SHP77 (cell line): ENCODE results near the gene SGCA.

Source experiments
- DNase-seq, 2 experiments: peaks; one replicate each; lab custom pipeline; 2025; lab: John Stamatoyannopoulos, UW

SGCA gene

DNA sequence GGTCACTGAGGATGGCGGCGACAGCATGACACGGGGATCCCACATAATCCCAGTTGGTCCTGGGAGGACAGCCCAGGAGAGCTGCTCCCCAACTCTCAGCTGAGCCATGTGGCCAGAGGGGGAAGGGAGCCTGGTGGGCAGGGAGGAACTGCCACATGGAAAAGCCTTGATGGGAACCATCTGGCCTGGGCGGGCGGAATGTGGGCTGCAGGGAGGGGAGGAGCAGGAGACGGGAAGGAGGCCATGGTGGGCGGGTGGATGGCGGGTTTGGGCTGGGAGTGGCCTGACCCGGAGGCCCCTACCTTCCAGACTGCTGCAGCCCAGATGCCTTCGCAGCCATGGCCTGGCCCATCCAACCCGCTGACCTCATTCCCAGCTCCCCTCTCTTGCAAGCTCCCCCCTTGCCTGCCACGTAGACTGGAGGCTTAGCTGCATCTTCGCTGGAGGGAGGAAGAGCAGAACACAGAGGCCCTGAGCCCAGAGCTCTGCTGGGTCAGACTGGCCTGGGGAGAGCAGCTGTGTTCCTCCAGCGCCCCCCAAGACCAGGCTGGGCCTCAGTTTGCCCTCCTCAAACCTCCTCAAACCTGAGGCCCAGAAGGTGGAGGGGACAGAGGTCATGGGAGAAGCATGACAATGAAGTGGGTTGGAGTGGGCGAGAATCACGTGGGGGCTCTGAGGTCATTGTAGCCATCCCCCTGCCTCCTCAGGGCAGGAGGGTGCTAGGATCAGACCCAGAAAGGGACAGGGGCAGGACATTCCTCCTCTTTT lies 43.9 kb downstream of the SGCA start:
- DNase-seq: no peak

DNA sequence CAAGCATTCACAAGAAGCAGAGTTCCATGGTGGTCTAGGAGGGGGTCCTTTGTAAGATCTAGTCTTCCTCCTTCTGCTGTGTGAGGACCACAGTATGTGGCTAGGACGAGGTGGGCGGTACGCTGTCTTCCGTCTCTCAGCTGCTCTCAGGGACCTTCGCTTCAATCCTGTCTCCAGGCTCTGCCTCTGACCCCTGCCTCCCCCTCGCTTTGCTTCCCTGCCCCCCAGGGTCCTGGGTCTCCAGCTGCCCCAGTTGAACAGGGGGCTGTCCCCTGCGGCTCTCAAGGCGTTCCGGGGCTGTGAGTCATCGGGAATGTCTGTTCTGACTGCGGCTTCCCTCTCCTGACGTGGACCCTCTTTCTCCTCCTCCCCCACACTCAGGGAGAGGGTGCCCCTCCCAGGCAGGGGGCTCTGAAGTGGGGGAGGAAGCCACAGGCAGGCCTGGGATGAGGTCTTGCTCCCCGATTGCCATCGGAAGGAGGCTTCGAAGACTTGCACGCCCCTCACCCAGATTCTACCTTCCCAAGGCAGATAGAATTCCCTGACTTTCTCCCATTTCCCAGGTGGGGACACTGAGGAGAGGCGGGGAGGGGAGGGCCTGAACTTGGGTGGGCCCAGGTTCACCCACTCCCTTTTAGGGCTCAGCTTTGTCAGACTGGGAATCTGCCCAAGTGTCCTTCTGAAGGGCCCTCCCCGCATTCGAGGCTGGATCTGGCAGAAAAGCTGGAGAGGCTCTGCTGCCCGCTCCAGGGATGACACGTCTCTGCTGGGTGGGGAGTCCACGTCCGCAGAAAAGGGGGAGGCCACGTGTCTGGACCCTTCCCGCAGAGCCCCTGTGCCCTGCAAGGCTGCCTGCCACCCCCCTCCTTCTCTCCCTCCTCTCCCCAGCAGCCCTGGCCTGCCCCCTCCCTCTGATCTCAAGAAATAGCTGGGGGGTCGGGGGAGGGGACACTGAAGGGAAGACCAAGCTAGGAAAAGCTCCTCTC lies 44.7 kb downstream of the SGCA start:
- DNase-seq: no peak

DNA sequence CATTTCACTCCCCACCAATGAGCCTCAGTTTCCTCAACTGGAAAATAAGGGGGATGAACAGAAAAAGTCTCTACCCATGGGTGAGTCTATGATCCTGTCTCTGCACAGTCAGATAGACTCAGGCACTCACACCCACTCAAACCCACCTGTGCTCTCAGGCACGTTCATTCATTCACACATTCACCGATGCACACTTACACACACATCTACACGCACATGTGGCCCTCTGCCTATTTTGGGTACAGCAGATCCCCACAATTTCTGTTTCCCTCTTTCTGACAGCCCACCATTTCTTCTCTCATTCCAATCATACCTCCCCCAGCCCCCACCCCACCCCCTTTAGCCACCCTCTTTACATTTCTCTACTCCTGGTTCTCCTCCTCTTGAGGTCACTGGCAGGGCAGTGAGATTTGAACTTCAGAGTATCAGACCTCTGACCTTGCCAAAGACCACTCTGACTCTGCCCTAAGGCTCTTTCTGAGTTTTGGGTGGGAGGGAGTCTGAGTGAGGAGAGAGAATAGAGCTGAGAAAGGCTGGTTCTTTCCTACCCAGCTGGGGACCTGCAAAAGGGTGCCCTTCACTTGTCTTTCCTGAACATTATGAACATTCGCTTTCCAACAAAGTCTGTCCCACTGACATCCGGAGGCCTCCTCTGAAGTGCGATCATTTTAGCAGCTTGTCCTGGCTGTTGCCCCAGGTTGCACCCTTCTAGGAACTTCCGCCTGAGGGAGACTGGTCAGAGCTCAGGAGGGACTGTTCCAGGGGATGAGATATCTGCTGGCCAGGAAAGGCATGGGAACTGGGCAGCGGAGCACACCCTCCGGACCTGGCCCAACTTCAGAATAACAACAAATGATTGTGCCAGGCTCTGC lies 45.7 kb downstream of the SGCA start:
- DNase-seq: no peak

- DNase-seq: no peak
These were observed 46.5 kb downstream of the SGCA start for GRCh38 chr17:50212121-50212843.

DNA sequence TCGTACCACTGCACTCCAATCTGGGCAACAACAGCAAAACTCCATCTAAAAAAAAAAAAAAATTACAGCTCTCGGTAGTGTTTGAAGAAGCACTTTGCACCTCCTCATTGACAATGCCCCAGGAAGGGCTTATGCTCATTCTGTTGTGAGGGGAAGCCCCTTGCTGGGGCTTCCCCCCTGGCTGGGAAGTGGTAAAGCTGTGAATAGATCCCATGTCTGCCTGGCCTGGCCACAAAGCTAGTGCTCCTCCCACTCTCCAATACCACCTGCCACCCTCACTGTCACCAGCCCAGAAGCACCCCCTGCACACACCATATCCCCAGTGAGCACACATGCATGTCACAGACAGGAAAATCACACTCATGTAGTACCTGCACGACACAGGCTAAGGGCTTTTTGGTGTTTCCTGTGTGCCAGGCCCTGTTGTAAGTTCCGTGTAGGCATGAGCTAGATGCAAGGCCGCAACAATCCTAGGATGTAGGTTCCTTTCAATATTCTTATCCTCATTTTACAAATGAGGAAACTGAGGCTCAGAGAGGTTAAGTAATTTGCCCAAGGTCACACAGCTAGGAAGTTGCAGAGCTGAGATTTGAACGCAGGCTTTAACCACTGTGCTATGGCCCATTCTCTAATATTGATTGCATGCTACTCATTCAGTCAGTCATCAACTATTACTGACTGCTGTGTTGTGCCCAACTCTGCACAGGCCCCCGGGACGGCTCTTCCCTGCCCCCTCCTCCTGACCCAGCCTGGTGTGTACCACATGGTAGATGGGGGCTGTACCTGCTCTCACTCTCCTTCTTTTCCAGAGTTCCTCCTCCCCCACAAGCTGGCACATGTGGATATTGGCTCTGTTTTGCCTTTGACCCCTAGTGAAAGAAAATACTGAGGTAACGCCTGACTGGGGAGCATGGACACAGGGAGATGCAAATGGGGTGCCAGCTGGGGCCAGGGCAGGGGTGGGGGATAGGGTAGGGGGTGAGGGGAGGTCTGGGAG lies 47.5 kb downstream of the SGCA start:
- no peak for DNase-seq

GRCh38 chr17:50214976-50215760 lies 49.4 kb downstream of the SGCA start:
- DNase-seq: no peak

- DNase-seq: no peak
These were observed 51.8 kb downstream of the SGCA start for GRCh38 chr17:50217591-50217990.

- DNase-seq: no peak
These were observed 52.4 kb downstream of the SGCA start for GRCh38 chr17:50218071-50218759.

DNA sequence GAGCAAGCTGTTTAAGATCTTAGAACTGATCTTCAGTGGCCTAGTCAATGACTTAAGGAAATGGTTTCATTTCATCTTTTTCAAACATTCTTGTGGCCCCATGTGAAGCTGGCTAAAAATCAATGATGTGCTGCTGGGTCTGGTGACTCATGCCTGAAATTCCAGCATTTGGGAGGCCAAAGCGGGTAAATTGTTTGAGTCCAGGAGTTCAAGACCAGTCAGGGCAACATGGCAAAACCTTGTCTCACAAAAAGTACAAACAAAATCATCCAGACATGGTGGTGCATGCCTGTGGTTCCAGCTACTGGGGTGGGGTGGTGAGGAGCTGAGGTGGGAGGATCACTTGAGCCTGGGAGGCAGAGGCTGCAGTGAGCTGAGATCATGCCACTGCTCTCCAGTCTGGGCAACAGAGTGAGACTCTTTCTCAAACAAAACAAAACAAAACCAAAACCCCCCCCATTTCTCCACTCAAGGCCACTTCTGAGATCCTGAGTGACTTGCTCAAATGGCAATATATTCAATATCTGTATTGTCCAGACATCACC lies 53.0 kb downstream of the SGCA start:
- no peak for DNase-seq

DNA sequence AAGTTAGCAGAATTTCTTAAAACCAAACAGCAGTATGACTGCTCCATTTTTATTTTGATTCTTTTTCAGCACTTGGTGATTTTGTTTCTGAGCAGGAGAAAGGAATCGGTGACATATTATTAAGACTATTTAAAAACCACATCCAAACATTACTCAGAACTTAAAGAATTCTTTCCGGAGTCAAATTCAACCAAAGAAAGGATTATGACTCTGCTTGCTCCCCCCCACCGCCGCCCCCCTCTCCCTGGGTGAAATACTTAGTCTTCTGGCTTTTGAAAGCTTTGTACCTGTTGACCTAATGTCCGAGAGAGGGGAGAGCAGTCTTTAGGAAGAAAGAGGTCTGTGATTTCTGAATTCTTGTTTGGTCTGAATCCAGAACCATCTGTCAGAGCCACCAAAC lies 53.5 kb downstream of the SGCA start:
- DNase-seq: no peak

DNA sequence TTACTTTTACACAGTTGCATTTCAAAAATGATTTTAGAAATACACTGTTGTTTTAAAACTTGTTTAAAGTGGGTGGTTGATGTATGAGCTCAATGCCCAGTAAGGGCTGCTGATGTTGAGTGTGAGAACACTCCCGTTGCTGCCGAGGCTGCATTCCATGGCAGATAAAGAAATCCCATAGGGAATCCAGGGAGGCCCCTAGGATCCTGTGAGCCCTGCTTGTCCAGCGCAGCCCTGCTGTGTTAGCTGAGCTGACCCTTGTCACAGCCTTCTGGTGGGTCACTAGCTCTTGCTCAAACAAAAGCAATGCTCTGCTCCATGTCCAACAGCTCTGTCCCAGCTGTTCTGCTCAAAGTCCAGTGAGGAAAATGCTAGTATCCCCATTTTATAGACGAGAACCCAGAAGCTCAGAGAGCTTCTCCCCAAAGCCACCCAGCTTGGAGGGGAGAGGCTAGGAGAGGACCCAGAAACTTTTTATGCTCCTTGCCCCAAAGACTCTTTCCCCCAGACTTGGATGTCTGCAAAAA lies 54.2 kb downstream of the SGCA start:
- no peak for DNase-seq

DNA sequence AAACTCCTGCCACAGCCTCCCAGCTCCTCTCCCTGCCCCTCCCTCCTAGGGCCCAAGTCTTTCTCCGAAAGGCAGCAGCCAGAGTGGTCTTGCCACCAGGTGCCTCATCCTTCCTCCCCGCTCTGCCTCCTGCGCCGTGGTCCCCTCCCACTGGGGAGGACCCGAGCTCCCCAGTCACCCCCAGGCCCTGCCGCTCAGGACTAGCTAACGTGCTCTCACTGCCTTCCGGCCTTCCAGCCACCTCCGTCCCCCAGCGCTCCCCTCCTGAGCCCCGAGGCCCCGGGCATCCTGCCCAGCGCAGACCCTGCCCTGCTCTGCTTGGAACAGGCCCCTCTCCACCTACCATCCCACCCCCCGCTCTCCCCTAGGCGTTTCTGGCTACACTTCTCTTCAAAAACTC lies 55.0 kb downstream of the SGCA start:
- DNase-seq: no peak

DNA sequence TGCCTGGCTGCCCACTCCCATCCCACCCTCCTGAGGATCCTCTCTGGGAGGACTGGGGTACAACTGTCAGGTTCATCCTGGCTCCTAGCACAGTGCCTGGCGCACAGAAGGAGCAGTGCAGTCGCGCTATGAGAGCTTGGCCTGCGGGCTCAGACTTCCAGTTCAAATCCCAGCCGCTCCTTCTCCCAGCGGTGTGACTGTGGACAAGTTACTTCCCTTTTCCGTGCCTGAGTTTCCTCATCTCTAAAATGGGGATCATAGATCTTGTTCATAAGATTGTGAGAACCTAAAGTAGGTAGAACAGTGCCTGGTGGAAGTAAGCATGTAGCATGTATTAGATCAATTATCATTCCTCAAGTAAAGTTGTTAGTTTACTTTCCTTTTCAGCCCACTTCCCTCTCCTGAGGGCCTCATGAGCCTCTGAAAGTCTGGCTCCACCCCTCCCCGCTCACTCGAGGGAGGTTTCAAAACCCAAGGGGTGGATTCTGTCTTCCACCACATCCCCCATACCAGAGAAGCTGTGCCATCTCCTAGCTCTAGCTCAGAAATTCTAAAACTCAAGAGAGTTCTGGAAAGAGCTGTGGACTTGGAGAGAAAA lies 55.6 kb downstream of the SGCA start:
- no peak for DNase-seq

GRCh38 chr17:50221864-50222545 lies 56.2 kb downstream of the SGCA start:
- no peak for DNase-seq

GRCh38 chr17:50222922-50223321 lies 57.1 kb downstream of the SGCA start:
- DNase-seq: no peak
